Peyer's patch (tissue), 4 donors: ENCODE data around the gene ZNF223. TPM values are rescaled to one million over a fixed set of nuclear protein-coding genes. Genes with fewer than 3 reads are reported as not detected.

Source experiments
- DNase-seq, 3 donors: peaks; one replicate each; pipeline ENCODE4 v3.0.0-alpha.2; 2017 to 2019
- H3K27ac ChIP-seq, 4 donors: fragments of 200-600 bp; sonication (generic); one replicate each; pipeline ENCODE4 v1.5.1; 2016 to 2019
- H3K27me3 ChIP-seq, 2 donors: fragments of 200-600 bp; sonication (generic); one replicate each; pipeline ENCODE4 v1.5.1; 2019
- H3K36me3 ChIP-seq, 3 donors: fragments of 200-600 bp; sonication (generic); one replicate each; pipeline ENCODE4 v1.5.1; 2016 to 2019
- H3K4me1 ChIP-seq, 4 donors: fragments of 200-600 bp; sonication (generic); one replicate each; pipeline ENCODE4 v1.5.1; 2016 to 2019
- H3K4me3 ChIP-seq, 4 donors: fragments of 200-600 bp; sonication (generic); 1 replicate in 3 of 4; 2 replicates in 1 of 4; pipeline ENCODE4 v1.5.1; 2016 to 2019; ENCODE audit warnings: mild to moderate bottlenecking in 1 of 4
- H3K9me3 ChIP-seq, 4 donors: fragments of 200-600 bp; sonication (generic); one replicate each; pipeline ENCODE4 v1.5.1; 2016 to 2019; ENCODE audit warnings: mild to moderate bottlenecking in 1 of 4
- POLR2A ChIP-seq, 2 donors: fragments of 450-650 bp; IDR thresholded peaks; one replicate each; pipeline ENCODE4 v1.5.1; 2017; ENCODE audit warnings: antibody characterized with exemption in 2 of 2, mild to moderate bottlenecking in 2 of 2, moderate library complexity in 2 of 2
- total RNA-seq, 4 donors: library from RNA; depleted of rRNA; stranded (reverse); fragments of >200 nt; gene quantifications; one replicate each; pipeline ENCODE4 v1.1.0, GENCODE V29; 2016
- TF ChIP-seq, protein P1 (sequence below), 6 experiments: fragments of 450-650 bp in 4 of 6; fragments of 200-600 bp in 2 of 6; sonication (generic) in 1 of 6; IDR thresholded peaks; one replicate each; pipeline ENCODE4 v1.5.1; 2017 to 2019; ENCODE audit warnings: antibody characterized with exemption in 6 of 6, mild to moderate bottlenecking in 3 of 6, moderate library complexity in 1 of 6

The ZNF223 gene
- total RNA-seq, 4 donors from 2014 or later: 5.8 to 23.0 (median 8.1) TPM

DNA sequence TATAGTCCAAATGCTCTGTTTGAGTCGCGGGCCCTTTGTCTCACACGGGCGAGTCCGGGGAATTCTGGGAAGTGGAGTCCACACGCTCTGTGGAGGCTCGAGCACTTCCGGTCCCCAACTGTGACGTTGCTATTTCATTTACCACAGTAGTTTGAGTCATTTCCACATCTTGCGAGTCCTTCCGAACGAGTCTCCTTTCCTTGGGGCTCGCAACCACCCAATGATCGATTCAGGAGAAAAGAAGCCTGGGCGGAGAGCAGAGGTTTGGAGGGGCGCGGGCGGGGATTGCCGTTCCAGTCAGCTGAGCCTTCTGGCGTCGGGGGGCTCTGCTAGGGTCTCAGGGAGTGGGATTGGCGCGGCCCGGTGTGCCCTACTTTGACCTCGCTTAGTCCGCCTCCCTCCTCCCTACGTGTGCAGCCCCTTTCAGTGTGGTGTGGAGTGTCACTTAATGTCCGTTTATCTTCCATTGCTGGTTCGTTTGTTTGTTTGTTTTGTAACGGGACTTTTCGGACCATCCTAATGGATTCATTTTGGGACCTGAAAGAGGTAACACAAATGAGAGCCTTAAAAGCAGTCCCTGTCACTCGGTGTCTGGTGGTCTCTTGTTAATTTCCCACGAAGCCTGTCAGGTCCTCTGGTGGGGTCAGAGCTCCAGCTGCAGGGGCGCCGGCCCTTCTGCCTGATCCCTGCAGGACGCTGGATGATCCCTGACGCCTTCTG, 26.5 kb upstream of the ZNF223 start, which contains the start of gene ZNF222:
Gene ZNF222 (plus strand): TSS at position 163 of the 720 bp plus-strand sequence. CDS start 58 bp downstream, at position 221.
- no peak for TF ChIP-seq POLR2A (IDR thresholded peaks at IDR 0.05)
- TF ChIP-seq, protein P1, sequence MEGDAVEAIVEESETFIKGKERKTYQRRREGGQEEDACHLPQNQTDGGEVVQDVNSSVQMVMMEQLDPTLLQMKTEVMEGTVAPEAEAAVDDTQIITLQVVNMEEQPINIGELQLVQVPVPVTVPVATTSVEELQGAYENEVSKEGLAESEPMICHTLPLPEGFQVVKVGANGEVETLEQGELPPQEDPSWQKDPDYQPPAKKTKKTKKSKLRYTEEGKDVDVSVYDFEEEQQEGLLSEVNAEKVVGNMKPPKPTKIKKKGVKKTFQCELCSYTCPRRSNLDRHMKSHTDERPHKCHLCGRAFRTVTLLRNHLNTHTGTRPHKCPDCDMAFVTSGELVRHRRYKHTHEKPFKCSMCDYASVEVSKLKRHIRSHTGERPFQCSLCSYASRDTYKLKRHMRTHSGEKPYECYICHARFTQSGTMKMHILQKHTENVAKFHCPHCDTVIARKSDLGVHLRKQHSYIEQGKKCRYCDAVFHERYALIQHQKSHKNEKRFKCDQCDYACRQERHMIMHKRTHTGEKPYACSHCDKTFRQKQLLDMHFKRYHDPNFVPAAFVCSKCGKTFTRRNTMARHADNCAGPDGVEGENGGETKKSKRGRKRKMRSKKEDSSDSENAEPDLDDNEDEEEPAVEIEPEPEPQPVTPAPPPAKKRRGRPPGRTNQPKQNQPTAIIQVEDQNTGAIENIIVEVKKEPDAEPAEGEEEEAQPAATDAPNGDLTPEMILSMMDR (IDR thresholded peaks at IDR 0.05): no peak
- Histone ChIP-seq H3K4me3 (peak within 1 kb of the TSS; percentile 61 to 96 (median 72)), H3K4me1 (peaks cover 0 to 7% (median 0%) of the 10 kb centered on the region in 4 donors), H3K36me3 (peaks cover 0 to 39% (median 0%) of the 10 kb centered on the region in 3 donors), H3K9me3 (peaks cover 0 to 27% (median 0%) of the 10 kb centered on the region in 4 donors), H3K27me3 (no peaks in the 10 kb centered on the region), H3K27ac (peak within 1 kb of the TSS; percentile 13 to 53 (median 38))
- DNase-seq: peak; percentile 76 to 95 (median 87)

DNA sequence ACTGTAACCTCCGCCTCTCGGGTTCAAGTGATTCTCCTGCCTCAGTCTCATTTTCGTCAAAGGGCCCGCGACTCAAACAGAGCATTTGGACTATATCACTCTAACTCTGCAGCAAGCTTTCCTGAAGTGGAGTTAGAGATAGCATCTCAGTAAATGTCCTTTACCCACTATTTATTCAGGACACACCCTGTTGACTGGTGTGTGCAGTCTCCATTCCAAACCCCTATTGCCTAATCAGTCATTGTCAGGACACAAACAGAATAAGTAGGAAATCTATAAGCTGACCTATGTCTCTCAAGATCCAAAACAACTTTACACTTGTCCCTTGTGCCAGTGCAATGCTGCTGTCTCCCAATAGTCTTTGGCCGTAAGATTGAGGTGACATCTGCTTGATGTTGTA, 25.2 kb upstream of the ZNF223 start:
- peaks cover 0 to 7% (median 0%) of the 10 kb centered on the region in 4 donors for H3K4me1 ChIP-seq

DNA sequence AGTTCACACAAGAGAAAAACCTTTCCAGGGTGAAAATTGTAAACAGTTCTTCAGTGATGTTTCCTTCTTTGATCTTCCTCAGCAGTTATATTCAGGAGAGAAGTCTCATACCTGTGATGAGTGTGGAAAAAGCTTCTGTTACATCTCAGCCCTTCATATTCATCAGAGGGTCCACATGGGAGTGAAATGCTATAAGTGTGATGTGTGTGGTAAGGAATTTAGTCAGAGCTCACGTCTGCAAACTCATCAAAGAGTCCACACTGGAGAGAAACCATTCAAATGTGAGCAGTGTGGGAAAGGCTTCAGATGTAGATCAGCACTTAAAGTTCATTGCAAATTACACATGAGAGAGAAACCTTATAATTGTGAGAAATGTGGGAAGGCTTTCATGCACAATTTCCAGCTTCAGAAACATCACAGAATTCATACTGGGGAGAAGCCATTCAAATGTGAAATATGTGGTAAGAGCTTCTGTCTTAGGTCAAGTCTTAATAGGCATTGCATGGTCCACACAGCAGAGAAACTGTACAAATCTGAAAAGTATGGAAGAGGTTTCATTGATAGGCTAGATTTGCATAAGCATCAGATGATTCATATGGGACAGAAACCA, 19.7 kb upstream of the ZNF223 start:
- H3K27me3 ChIP-seq: no peaks in the 10 kb centered on the region
- peaks cover 0 to 62% (median 0%) of the 10 kb centered on the region in 3 donors for H3K36me3 ChIP-seq
- DNase-seq: no peak
- peaks cover 0 to 72% (median 22%) of the 10 kb centered on the region in 4 donors for H3K9me3 ChIP-seq
- no peaks in the 10 kb centered on the region for H3K4me1 ChIP-seq
- no peak overlapping the region for H3K27ac ChIP-seq
- no peak overlapping the region for H3K4me3 ChIP-seq
- TF ChIP-seq POLR2A (IDR thresholded peaks at IDR 0.05): no peak
- TF ChIP-seq, protein P1 (IDR thresholded peaks at IDR 0.05): no peak

More for the DNA sequence above, 25.2 kb upstream of the ZNF223 start:
- H3K27me3 ChIP-seq: no peaks in the 10 kb centered on the region
- peaks cover 0 to 51% (median 0%) of the 10 kb centered on the region in 3 donors for H3K36me3 ChIP-seq
- H3K9me3 ChIP-seq: peaks cover 0 to 40% (median 6%) of the 10 kb centered on the region in 4 donors
- no peak overlapping the region for H3K4me3 ChIP-seq
- H3K27ac ChIP-seq: no peak overlapping the region
- DNase-seq: no peak
- no peak for TF ChIP-seq POLR2A (IDR thresholded peaks at IDR 0.05)
- TF ChIP-seq, protein P1 (IDR thresholded peaks at IDR 0.05): no peak

DNA sequence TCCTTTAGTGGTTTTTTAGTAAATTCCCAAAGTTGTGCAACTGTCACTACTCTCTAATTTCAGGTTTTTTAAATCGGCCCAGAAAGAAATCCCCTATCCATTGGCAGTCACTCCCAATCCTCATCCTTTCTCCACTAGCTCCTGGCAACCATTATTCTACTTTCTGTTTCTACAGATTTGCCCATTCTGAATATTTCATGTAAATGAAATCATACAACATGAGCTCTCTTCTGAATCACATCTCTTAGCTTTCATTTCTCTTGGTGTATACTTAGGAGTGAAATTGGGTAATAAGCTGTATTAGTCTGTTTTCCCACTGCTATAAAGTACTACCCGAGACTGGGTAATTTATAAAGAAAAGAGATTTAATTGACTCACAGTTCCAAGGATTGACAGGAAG, 9.7 kb upstream of the ZNF223 start:
- Histone ChIP-seq H3K27me3 (no peaks in the 10 kb centered on the region), H3K36me3 (no peaks in the 10 kb centered on the region), H3K27ac (no peak overlapping the region), H3K9me3 (peaks cover 0 to 10% (median 0%) of the 10 kb centered on the region in 4 donors), H3K4me3 (no peak overlapping the region), H3K4me1 (no peaks in the 10 kb centered on the region)
- TF ChIP-seq, protein P1 (IDR thresholded peaks at IDR 0.05): no peak
- no peak for DNase-seq

DNA sequence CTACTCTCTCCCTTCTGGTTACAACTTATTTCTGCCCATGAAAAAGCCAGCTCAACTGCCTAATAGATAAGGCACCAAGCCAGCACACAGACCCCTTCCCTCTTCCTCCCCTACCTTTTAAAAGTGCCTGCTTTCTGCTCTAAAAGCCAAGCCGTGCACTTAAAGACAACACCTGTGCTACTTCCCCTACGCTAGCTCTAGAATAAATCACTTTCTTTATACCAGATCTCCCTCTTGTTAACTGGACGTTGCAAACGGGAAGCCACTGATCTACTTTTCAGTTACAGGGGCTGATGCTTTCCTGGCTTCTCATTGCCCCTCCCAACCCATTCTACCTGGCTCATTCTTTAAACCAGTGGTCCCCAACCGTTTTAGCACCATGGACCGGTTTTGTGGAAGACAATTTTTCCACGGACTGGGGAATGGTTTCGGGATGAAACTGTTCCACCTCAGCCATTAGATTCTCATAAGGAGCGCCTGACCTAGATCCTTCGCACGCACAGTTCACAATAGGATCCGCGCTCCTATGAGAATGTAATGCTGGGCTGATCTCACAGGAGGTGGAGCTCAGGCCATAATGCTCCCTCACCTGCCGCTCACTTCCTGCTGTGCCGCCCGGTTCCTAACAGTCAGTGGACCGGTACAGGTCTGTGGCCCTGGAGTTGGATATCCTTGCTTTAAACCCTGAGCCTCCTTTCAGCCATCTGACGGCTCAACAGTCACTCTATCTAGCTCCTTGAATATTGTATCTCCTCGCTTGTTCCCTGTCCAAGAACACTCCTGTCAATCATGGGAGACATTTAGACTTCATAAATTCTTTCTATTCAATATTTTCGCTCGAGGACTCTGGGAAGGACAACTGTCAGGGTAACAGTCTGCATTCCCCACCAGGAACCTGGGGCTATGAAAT, 841 bp upstream of the ZNF223 start:
- Histone ChIP-seq H3K9me3 (no peaks in the 10 kb centered on the region), H3K4me3 (peak overlapping the region; percentile 37 to 78 (median 58)), H3K27me3 (no peaks in the 10 kb centered on the region), H3K4me1 (peaks cover 0 to 8% (median 0%) of the 10 kb centered on the region in 4 donors), H3K36me3 (peaks cover 0 to 14% (median 0%) of the 10 kb centered on the region in 3 donors), H3K27ac (peak overlapping the region in 3 of 4 donors; percentile 29 to 73 (median 73))
- DNase-seq: peak in 2 of 3 donors; percentile 60 to 64
- TF ChIP-seq, protein P1 (IDR thresholded peaks at IDR 0.05): no peak
- TF ChIP-seq POLR2A (IDR thresholded peaks at IDR 0.05): no peak
